HuH-7.5 (cell line): ENCODE measurements around the gene ALX4.

Experiments used
- DNase-seq: peaks from one replicate; pipeline ENCODE4 v3.0.0; 2011; ENCODE audit warnings: low spot score

ALX4 gene

DNA sequence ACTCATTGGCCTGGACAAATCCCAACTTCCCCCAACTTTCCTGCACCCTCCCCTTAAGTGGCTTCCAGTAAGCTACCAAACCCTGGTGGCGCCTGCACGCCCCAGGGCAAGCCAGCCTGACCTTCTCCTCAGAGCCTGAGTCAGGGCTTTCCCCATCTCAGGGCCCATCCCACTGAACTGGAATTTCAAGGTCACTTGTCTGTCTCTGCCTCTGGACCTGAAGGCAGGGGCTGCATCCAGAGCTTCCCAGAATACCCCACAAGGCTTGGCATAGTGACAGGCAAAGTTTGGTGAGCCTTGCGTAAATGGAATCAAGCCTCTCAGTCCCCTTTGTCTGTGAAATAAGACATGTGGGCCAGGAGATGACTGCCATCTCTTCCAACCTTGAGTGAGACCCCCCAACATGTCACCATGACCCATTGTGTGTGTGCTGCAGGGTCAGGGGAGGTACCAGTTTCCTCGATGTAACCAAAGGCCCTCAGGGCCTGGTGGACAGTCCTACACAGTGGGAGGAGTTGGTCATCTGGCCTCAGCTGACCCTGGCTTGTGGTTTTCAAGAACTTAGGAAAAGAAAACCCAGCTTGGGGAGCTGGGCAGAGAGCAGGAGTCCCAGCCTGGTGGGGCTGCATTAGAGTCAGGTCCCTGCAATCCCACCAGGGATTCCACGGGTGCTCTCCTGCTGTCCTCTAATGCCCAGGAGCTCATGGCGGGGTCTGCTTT is 8.9 kb downstream of the ALX4 start:
- DNase-seq = no peak

DNA sequence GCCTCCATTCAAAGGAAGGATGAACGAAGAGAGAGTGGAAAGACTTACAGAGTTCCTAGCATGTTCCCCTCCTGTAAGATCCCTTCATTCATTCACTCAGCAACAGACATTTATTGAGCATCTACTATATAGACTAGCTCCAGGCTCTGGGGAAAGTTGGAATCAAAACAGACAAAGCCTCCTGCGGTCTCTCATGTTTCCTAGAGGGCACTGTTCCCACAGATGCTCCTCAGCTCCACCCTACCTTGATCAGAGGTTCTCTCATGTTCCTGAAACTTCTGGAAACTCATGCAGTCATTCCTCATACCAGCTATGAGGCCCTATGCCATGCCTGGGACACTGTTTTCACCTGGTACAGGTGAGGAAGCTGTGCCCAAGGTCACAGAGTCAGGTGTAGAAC is 11.1 kb downstream of the ALX4 start:
- DNase-seq = no peak

DNA sequence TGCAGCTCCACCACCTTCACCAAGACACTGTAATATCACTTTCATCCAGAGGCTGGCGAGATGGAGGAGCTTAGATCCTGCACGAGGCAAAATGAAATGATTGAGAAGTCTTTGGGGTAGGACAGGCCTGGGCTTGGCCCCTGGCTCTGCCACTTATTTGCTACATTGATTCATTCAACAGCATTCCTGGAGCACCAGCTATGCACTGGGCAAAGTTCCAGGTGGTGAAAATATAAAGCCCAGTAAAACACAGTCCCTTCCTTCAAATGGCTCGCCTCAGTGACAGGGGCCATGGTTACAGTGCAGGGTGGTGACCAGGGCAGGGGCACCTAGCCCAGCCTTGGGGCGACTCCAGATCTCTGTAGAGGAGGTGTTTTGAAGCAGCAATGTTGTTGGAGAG is 19.7 kb downstream of the ALX4 start:
- no peak for DNase-seq

DNA sequence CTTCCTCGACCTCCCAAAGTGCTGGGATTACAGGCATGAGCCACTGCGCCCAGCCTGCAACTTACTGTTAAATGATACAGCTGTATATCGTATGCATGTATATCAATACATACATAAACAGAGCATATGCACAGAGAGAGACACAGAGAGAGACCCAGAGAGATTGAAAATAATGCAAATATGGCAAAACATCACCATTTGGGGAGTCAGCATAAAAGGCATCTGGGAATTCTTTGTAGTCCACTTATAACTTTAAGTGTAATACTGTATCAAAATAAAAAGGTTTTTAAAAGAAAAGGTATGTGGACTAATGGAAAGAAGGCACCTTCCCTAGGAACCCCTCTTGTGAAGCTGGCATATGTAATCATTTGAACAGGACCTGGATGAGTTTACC is 21.8 kb downstream of the ALX4 start:
- no peak for DNase-seq

DNA sequence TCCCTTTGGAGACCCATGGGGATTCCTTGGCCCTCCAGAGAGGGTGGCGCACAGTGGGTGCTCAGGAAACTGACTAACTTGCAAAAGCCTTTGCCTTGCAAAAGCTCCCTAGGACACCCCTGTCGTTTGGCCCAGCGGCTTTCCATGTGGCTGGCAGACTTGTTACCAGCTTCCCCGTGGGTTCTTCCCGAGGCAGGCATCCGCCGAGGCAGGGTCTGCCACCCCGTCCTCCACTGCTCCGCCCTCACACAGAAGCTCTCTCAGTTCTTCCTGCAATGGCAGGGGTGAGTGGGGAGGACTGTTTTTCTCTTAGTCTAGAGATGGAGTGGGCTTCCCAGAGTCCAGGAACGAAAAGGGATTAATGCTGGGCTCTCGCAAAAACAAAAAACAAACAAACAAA is 23.0 kb downstream of the ALX4 start:
- no peak for DNase-seq

DNA sequence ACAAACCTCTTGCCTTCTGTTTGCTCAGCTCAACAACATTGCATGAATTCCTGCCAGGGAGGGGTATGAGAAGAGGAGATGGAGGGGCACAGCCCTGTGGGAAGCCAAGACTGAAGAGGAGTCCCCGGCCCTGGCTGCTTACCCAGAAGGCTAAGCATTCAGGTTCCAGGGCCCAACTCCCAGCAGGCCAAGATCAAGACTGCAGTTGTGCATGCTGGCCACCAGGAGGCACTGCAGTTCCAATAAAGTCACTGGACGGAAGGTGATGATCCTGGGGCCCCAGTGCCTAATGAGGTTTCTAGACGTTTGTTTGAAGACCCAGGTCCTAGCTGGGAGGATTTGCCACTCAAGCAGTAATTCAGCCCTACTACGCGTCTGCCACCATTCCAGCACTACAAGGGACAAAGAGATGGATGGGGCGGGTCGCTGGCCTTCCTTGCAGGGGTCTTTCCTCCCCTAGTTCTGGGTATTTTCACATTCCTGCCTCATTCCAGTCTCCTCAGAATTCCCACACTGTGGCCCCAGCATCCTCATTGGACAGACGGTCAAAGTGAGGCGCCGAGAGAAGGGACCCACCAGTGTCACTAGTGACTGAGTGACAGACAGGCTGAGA is 23.6 kb downstream of the ALX4 start:
- no peak for DNase-seq

DNA sequence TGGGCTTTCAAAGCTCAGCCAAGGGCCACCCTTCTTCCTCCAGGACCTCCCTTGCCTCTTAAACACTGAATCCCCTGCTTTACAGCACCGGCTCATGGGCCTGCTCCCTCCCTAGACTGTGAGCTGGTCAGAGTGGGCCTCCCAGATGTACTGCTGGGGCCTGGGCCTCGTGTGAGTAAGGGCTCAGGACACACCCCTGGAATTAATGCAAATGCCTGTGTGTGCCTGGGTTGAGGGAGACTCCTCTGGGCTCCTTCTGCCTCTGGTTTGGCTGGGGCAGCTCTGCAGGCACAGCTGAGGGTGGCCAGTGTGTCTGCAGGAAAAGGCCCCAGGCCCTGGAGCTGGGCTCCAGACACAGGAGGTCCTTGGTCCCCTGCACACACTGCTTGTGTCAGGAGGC is 24.2 kb downstream of the ALX4 start:
- no peak for DNase-seq

DNA sequence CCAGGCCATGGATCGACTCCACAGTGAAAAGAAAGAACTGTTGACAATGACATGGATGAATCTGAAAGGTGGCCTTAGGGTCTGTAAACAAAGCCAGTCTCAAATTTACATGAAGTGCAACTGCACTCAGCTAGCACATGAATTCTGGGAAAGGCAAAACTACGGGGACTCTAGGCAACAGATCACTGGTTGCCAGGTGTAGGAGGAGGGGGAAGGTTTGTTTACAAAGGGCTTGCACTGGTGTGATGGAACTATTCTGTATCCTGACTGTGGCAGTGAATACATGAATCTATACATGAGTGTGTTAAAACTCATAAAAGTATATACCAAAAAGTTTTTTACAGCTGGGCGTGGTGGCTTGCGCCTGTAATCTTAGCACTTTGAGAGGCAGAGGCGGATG is 27.3 kb downstream of the ALX4 start:
- DNase-seq = no peak

DNA sequence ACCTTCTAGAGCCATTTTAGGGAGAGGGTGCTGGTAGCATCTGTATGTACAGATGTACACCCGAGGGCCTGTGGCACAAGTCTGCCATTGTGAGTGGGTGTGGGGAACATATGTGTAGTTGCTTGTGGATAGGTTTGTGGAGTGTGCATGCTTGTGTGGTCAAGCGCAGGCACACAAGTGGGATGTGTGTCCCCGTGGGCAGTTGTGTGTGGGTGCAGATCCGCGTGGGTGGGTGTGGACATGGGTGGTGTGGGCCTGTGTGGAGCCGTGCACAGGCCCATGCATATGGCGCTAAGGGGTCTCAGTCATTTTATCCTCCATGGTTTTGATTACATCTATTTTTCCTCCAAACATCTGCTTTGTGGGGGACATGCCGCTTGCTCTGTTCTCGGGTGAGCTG is 28.8 kb downstream of the ALX4 start:
- no peak for DNase-seq

DNA sequence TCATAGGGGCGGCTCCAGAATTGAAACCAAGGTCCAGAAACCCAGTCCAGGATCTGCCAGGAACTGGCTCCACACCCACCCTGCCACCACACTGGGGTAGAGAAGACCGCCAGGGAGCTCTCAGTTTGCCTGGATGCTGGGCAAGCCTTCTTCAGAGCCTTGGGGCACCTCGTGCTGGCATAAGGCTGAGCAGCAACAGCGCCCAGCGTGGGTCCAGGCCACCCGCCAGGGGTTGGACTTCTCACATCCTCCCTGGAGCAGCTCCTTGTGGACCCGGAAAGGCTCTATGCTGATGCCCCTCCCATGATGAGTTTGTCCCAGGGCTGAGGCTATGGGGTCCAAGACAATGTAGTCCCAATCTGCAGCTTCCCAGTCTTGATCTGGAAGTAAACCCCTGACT is 29.7 kb downstream of the ALX4 start:
- no peak for DNase-seq

DNA sequence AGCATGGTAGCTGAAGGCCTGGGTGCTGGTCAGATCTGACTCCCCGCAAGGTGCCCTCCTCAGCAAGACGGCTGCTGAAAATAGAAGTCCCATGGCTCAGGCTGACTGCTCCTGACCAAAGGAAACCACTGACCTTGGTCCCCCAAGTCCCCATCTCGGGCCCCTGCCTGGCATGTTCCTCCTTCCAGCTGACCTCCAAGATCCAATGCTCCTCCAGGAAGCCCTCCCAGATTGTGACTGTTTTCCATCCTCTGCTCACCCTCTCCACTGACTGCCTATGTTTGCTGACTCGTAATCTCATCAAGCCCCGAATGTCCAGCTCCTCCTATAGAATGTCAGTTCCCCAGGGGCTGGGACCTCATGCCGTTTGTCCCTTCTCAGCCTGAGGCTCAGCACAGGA is 30.5 kb downstream of the ALX4 start:
- DNase-seq = no peak

DNA sequence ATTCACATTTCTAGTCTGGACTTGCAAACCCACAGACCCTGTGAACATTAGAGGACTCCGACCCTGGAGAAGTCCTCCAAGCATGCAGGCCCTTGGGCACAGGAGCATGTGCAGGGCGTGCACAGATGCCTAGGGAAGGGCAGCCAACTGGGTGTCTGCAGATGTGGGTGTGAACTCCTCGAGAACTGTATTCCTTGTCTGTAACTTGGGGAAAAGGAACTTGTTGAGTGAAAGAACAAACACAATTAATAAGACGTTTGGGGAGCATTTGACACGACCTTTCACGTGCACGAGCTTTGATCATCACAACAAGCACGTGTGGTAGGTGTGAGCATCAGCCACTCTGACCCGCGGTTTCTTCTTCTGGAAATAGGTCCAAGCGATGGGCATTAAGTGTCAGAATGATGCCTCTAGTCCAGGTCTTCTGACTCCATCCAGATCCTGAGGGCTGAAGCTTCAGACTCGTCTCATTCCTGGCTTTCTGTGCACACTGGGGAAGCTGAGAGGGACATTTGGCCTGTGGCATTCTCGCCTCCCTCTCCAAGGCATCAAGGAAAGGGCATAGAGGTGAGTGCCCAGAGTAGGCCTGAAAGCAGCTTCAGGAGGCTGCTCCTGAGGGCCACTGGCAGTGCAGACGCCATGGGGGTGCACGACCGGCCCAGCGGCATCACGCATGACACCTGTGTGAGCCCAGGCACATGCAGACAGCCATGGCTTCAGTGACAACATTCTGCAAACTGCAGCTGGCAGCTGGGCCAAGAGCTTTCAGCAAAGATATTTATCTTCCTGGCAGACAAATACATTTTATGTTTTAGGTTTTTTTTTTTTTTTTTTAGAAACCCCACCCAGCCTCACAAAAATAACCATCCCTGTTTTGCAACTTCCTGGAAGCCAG is 32.5 kb downstream of the ALX4 start:
- no peak for DNase-seq

DNA sequence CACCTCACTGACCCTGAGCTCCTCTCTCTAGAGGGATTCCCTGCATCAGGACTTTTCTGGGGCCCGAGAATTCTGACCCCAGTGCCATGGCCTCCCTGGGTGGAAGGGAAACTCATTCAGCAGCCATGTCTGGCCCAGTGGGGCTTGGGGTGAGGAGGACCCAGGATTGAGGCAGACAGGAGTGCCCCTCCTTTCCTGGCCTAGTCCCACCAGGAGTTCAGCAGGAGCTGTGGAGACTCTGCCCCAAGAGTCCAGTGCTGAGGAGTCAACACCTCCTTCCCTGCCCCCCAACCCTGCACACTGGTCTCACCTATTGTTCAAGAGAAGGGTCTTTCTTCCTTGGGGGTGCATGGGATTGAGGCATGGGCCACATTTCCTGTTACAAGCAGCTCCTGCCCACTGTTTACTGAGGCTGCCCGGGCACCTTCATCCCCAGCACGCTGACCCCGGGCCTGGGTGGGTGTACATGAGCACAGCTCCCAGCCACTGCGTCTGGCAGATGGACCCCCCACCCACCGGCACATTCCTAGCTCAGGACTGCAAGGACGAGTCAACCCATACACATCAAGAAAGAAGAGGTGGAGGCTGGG is 33.9 kb downstream of the ALX4 start:
- no peak for DNase-seq

DNA sequence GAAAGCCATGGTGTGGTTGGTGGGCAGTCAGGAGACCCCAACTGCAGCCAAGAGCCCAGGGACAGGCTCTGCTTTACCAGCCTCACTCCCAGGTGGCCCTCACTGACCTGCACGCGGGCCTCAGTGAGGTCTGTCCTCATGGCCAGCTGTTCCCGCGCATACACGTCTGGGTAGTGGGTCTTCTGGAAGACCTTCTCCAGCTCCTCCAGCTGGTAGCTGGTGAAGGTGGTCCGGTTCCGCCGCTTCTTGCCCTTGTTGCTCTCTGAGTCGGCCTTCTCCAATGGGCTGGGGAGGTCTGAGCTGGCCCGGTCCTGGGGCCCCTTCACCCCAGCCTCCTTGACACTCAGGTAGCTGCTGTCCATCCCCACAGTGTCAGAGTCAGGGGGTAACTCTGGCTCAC is 34.7 kb downstream of the ALX4 start:
- DNase-seq = no peak

DNA sequence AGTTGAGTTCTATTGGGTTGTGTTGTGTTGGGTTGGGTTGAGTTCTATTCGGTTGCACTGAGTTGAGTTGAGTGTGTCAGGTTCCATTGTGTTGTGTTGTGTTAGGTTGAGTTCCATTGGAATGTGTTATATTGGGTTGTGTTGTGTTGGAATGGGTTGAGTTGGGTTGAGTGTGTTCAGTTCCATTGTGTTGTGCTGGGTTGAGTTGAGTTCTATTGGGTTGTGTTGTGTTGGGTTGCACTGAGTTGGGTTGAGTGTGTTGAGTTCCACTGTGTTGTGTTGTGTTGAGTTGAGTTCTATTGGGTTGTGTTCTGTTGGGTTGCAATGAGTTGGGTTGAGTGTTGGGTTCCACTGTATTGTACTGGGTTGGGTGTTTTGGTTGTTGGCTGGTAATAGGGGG is 35.5 kb downstream of the ALX4 start:
- no peak for DNase-seq

DNA sequence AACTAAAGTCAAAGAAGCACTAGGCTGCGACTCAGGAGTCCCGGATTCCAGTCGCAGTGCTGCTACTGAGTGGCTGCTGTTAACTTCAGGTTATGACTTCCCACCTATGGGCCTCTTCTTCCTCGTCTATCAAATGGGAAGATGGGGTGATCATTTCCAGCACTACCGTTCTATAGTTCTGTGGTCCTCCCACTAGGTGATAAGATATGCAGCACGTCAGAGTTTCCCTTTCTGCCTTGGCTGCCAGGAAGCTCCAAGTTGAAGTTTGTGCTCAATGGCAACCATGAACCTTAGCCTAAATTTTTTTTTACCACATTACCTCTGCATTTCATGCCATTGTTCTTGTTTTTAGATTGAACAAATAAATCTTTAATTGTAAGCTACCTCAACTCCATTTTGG is 38.7 kb downstream of the ALX4 start:
- no peak for DNase-seq

DNA sequence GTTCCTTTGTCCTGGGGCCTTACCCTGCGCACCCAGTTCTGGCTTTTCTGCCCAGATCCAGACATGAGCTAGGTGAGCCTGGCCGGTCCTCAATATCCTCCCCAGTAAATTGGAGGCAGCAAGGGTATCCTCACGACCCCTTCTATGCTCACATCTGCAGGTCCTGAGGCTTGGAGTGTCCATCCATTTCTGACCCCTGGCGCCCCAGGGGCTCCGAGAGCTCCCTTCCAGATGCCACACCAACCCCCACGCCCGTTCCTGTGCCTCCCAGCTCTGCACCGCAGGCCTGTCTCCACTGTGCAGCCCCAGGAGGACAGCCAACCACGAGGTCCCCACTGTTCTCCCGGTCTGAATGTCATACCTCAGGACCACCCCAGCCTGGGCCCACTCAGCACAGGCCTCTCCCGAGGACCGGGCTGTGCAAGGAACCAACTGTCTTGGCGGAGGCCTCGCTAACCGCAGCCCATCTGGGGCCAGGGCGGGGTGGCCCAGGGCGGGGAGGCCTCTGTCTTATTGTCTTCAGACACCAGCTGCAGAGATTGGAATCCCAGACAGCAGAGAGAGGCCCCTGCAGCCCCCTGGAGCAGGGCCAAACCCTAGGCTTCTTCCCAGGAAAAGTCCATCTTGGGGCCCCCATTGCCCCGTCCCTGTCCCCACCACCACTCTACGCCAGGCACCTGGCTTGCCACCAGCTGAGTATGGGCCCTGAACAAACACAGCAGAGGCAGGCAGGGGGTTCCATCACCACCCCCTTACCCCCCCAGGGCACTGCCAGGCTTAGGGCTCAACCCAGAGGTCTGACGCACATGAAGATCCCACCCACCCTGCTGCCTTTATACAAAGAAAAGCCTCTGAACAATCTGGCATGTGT is 39.3 kb downstream of the ALX4 start:
- no peak for DNase-seq

DNA sequence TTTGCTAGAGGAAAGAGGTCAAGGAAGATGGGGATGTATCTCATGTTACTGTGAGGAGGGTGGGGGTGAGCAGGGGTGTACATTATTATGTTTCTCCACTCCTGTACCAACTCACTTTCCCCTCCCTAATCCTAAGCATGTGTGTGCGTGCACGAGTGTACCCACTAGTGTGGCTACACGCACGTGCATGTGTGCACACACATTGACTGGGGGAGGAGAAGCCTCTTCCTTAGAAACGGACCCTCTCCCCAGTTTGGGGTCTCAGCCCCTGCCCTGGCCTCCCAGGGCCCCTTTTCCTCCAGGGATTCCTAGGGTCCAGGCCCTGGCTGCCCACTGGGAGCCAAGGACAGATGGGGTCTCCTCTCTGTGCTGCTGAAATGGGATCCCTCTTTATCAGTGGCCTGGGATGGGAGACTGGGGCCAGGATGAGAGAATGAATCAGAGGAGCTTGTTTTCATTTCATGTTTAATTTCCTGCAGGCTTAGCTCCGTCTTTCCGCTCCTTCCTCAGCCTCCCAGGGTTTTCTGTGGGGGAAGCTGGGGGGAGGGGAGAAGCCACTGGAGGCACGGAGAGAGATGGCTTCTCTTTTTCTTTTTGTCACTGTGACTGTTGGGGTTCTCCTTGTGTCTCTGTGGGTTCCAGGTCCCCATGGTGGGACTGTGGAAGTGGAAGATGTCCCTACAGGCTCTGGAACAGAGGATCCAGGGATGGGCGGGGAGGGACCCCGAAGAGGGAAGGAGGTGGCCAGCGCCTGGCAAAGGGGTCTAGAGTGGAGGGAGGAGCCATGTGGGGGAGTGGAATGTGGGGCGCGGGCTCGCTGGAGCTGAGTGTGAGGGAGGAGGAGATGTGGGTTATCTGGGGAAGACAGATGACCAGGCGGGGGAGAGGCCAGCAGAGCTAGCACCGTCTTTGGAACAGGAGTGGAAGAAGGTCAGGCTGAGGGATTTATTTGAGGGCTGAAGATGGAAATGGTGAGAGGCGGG is 40.3 kb downstream of the ALX4 start:
- DNase-seq = no peak

DNA sequence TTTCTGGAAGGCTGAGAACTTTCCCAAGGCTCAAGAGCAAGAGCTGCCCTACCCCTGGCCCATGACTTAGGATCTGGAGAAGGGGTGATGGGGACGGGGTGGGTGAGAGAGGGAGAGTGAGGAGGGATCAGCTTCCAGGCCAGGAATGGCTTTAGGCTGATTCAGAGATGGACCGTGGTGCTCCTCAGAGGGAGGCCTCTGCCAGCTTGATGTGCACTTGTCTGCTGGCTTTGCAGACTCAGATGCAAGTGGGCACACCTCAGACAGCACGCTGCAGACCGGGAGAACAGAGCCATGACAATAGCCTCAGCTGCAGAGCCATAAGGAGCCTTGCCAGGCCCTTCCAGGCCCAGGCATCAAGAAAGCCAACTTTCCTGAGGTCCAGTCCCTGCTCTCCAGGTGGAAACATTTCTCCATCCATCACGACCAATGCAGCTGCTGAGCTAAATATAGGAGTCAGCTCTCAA is 41.3 kb downstream of the ALX4 start:
- DNase-seq = no peak
